NCI-H146 treated with DMSO at 0.1 percent for 48 hours (cell line): Measurements from ENCODE around the gene OR8U1.
"Not testable (repeated sequence)": the region's sequence is repeated elsewhere in the genome, so short reads cannot be mapped to it uniquely, and the experiment has no call there.

Experiments used
- DNase-seq: peaks from one replicate; lab custom pipeline; 2025; ENCODE audit not compliant: unreplicated experiment; lab: John Stamatoyannopoulos, UW

Gene OR8U1

DNA sequence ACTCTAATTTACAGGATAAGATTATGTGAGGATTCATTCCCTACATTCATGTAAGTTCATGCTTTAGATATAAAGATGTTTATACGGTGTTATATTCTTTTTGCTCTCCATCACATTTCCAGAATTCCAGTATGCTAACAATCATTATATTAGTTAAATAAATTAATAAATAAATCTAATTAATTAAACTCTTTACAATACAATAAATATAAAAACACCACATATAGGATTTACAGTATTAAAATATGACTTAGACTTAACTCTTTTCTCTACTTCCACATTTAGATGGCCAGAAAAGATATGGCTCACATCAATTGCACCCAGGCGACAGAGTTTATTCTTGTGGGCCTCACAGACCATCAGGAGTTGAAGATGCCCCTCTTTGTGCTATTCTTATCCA lies at the start of gene OR8U1:
Gene OR8U1, plus strand, starts transcription at position 301 of the 400 bp plus-strand sequence. Its CDS starts 0 bp downstream, at position 301.
- no peak for DNase-seq

DNA sequence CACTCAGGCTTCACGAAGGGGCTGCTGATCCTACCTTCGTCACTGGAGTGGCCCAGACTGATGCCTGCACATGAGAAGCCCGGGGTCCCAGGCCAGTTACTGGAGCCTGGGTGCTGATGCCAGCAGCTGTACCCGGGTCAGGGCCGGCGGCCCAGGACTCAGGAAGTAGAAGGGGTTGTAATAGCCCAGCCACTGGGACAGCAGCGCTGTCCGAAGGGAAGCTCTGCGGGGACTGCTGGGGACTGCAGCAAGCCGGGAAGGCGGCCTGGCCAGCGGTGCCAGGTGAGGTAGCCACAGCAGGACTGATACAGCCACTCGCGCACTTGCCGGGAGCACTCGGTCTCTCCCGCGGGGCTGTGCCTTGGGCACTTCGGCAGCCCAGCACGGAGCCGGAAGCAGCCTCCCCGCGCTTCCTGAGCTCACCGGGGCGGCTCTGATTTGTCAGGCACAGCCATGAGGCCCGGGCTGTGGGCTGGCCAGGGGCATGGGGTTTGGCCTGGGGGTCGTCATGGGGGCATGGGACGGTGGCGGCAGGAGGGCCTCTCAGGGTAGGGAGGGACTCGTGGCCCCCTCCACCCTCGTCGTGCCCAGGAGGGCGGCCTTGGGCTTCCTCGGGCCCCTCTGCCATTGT lies 43.4 kb upstream of the OR8U1 start:
- DNase-seq, result no peak

DNA sequence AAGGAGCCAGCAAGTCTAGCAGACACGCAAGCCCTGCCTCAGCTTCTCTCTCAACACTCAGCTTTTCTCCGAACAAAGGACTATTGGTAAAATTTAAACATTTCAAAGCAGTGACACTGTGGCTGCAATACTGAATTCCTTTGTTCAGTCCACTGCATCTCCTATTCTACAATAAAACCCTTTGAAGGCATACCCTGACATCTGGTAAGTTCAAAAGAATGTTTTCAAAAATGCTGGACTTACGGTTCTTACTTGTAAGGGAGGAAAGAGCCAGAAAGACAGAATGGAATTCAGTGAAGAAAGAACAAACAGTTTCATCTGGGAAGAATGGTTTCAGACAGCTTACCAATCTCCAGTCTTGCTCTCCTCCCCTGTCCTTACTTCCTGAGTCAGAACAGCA lies 42.3 kb upstream of the OR8U1 start:
- no peak for DNase-seq

DNA sequence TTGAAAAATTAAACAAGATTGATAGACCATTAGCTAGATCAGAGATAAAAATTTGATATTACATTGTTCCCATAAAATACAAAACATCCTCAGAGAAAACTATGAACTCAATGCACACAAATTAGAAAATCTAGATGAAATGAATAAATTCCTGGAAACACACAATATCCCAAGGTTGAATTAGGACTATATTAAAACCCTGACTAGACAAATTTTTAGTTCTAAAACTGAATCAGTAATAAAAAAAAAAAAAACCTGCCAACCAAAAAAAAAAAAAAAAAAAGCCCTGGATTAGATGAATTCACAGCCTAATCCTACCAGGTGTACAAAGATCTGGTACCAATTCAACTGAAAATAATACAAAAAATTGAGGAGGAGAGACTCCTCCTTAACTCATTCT lies 35.1 kb upstream of the OR8U1 start:
- no peak for DNase-seq

DNA sequence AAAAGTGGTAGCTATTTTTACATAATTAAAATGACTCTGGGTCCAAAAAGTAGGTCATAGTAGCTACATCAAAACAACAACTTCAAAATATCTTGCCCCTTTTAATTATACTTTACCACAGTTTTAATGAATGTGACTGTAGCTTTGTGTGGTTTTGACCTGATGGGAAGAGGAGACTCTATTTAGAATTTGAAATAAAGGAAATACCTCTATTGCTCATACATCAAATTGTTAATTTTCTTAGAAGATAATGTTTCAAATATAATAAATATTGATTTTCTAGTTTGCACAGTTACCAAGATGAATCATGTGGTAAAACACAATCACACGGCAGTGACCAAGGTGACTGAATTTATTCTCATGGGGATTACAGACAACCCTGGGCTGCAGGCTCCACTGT lies 29.7 kb upstream of the OR8U1 start, which contains the start of gene OR8K1:
Gene OR8K1, plus strand, starts transcription at position 301 of the 400 bp plus-strand sequence. Its CDS starts 0 bp downstream, at position 301.
- DNase-seq, result no peak

DNA sequence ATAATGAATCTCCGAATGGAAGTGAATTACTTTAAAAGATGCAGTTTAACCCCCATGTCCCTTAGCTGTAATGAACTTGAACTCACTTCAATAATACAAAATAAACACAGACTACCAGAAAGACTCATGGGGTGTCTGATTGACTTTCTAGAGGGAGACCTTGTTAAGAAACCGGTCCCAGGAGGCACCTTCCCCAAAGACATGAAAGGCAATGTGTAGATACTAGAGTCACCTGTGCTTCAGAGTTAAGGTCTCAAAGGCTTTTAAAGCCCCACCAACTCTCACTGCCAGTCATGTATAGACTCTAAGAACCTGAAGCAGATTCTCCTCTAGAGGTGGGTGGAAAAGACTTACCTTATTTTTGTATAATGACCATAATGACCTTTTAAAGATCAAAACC lies 21.4 kb upstream of the OR8U1 start, which contains the start of gene OR8J1:
Gene OR8J1, plus strand, starts transcription at position 301 of the 400 bp plus-strand sequence. CDS start 5,956 bp downstream, outside the sequence.
- no peak for DNase-seq

DNA sequence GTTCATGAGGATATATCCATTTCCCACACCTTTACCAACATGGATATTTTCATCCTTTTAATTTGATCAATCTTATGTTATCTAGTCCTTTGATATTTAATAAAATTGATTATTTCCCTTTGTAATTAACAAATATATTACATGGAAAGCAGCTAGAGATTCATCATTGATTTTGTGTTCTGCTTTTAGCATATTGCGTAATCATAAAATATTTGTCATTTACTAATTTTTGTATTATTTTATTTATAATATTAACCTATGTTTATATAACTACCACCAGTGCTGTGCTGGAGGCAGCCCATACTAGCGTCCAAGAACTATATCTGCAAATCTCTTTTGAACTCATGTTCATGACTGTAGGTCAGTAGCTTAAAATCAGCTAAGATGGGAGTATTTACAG lies 4.7 kb downstream of the OR8U1 start:
- no peak for DNase-seq

DNA sequence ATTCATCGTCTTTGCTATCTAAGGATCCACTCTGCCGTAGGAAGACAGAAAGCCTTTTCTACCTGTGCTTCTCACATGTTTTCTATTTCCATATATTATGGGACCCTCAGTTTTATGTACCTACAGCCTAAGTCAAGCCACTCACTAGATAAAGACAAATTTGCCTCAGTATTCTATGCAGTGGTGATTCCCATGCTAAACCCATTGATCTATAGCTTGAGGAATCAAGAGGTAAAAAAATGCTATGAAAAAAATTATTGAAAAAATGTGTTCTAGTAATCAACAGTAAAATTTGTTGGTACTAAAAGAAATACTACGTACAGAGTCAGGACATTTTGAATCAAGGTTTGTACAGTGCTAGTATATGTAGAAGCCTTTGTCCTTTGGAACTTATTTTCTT lies 19.0 kb downstream of the OR8U1 start:
- no peak for DNase-seq

DNA sequence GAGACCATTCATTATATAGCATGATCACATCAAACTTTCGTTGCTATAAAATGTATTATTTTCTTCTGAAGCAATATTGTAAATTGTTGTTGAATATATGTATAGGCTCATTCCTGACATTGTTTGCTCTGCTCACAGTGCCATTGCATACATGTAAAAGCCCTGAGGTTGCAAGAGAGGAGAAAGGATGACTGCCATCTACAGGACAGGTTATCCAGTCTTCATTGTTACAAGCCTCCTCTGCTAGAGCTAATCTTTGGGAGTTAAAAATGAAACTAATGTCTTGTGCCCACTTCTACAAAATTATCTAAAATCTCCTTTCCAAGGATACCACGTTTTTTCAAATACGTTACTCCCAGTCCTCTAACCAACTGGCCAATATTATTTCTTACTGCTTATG lies 20.6 kb downstream of the OR8U1 start:
- DNase-seq, result no peak

DNA sequence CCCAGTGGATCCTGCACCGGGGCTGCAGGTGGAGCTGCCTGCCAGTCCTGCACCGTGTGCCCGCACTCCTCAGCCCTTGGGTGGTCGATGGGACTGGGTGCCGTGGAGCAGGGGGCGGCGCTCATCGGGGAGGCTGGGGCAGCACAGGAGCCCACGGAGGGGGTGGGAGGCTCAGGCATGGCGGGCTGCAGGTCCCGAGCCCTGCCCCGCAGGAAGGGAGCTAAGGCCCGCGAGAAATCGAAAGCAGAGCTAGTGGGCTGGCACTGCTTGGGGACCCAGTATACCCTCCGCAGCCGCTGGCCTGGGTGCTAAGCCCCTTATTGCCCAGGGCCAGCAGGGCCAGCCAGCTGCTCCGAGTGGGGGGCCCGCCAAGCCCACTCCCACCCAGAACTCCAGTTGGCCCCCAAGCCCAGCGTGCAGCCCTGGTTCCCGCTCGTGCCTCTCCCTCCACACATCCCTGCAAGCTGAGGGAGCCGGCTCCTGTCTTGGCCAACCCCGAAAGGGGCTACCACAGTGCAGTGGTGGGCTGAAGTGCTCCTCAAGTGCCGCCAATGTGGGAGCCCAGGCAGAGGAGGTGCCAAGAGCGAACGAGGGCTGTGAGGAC lies 26.5 kb downstream of the OR8U1 start:
- not testable (repeated sequence) for DNase-seq

DNA sequence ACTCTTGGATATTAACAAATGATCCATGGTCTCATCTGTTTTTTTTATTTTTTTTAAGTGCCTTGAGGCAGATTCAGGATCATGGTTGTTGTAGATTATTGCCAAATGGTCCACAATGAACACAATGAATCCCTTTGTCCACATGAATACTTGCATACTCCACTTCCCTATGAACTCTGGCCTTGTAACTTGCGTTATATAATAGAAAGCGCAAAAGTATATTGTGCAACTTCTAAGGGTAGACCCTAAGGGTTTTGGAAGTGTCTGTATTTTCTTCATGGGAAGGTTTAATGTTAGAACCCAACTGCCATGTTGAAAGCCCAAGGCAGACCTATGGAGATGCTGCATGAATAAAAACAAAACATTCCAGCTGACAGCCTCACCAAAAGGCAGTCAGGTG lies 29.0 kb downstream of the OR8U1 start:
- no peak for DNase-seq

DNA sequence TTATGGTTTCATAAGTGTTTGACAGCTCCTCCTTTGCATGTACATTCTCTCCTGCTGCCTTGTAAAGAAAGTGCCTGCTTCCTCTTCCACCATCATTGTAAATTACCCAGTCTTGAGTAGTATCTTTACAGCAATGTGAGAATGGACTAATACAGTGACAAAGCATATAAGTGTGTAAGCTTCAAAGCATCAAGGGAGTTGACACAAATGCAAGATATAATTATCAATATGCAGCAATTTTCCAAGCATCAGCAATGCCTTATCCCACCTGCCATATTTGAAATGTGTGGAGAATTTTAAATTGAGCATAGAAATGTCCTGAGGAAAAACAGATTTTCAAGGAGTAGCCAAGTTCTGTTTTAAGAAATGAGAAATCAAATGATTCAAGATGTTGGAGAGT lies 35.4 kb downstream of the OR8U1 start:
- no peak for DNase-seq

DNA sequence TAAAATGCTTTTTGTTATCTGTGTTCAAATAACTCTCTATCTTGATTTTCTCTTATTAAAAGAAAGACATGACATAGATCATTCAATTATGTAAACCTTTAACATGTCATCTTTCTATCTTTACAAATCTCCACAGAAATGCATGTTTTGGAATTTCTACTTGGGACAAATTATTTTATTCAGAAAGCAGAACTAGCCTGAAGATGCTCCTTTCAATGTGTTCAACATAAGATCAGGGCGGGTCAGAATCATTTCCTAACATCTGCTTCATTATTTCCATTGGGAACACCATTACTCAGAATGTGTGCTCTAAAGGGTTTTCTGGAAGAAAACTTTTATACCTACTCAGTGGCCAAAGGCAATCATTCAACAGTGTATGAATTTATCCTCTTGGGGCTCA lies 37.0 kb downstream of the OR8U1 start, which contains the start of gene OR5AL1:
Gene OR5AL1, plus strand, starts transcription at position 301 of the 400 bp plus-strand sequence.
- DNase-seq, result no peak
